ENCODE results near the gene XYLT1.

Gene XYLT1

GRCh38 chr16:17245776-17246175, 225.0 kb downstream of the XYLT1 start:
- DNase-seq: no peak

GRCh38 chr16:17244872-17245551, 225.7 kb downstream of the XYLT1 start:
- DNase-seq: no peak

GRCh38 chr16:17241264-17241835, 229.4 kb downstream of the XYLT1 start:
- DNase-seq: no peak

- DNase-seq: no peak
Observed at GRCh38 chr16:17238285-17239028, 232.3 kb downstream of the XYLT1 start.

DNA sequence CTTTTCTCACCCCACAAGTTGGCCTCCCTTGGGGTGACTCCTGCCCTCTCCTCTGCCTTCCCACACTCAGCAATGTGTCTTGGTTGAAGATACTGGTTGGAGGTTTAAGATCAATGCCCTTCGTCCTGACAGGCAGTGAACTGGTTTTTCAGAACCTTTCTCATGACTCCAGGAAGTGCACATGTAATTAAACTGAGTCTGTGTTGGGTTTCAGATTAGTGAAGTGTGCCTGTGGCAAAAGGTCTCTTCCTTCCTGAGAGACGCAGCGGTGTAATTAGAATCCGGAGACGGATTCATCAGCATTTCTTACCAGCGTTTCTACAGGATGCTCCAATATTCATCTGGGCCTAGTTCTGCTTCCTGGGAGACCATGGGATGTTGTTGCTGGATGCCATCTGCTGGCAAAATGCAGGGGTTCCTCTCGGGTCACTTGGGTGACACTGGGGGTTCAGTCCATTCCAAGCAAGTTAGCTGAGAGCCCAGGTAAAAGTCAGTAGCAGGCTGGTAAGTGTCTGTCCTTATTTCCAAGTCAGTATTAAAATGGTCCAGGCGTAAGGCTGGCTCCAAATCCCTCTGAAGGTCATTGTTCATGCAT, 233.3 kb downstream of the XYLT1 start:
- no peak for DNase-seq

DNA sequence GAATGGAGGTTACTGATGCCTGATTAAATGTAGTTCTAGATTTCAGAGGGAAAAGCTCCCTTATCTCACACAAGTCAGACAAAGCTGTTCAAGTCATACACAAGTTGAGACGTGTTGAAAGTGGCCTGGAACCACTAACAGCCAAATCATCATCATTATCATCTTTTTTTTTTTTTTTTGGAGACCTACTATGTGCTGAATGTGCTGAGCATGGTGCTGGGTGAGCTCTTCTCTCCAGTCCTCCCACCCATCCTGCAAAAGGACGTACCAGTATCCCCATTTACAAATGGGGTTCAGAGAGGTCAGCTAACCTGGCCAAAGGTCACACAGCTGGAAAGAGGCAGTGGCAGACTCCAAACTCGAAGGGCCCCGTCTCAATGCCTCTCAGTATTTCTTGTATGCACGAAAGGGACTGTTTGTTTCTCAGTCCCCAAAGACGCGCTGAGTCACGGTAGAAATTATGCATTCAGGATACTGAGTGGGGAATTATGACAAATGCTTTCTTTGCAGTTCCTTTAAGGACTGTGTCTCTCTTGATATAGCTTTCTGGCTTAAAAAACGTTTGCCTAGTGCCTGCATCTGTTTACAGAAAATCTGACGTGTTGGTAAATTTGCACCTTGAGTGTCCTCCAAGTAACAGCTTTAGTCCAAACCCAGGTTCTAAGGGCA, 235.5 kb downstream of the XYLT1 start:
- no peak for DNase-seq

DNA sequence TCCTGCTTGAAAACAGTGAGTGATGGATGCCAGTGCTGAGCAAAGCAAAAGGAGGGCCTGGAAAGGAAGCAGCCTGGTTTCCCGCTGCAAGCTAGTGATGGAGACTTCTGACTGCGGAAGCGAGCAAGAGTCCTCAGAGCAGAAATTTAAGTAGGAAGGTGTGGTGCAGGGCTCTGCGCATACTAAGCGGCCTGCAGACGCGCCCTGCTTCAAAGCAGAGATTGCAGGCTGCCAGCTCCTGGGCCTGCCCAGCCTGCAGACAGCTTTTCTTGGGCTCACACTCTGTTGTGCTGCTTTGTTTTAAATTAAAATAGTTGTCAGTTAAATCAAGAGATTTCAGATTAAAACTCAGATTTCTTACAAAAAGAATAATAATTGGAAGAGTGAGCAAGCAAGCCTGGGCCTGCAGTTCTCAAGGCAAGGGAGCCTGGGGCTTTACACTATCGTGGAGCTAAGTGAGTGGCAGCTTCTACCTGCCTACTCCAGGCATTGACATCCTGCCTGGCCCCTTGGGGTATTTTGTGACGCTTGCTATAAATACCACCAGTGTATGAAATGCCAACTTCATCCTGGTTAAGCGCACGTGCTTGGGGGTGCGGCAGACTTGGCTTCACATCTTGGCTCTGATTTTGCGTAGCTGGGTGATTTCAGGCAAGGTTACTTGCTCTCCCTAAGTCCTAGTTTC, 237.3 kb downstream of the XYLT1 start:
- no peak for DNase-seq

DNA sequence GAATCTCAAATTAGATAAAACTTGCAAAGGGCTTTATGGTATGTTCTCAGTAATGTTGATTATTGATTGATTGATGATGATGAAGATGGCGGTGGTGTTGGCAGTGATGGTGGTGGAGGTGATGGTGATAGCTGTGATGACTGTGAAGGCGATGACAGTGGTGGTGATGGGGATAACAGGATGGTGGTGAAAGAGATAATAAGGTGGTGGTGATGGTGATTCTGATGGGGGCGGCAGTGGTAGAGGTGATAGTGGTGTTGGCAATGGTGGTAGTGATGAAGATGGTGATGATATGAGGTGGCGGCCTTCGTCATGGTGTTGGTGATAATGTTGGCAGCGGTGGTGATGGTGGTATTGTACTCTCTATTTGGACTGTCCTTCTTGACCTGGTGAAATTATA, 238.3 kb downstream of the XYLT1 start:
- DNase-seq: no peak

DNA sequence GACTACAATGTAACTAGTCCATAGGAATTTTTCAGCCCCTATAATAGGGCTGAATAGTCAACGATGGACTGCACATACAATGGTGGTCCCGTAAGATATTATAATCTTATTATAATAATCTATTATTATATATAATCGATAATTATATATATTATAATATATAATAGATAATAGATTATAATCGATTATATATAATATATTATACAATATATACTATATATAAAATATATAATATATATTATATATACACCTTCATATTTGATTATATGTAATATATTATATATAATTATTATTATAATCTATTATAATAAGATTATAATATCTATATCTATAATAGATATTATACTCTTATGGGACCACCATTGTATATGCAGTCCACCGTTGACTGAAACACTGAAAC, 238.8 kb downstream of the XYLT1 start:
- no peak for DNase-seq

- no peak for DNase-seq
Observed at GRCh38 chr16:17230932-17231581, 239.7 kb downstream of the XYLT1 start.

DNA sequence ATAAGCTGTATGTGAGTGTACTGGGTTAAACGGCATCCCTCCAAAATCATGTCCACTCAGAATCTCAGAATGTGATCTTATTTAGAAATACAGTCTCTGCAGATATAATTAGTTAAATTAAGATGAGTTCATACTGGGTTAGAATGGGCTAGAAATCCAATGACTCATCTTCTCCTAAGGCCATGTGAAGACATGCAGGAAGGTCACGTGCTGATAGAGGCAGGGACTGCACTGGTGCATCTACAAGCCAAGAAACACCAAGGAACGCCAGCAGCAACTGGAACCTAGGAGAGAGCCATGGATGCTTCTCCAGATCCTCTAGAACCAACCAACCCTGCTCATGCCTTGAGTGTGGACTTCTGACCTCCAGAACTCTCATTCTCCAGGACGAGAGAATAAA, 241.0 kb downstream of the XYLT1 start:
- no peak for DNase-seq

DNA sequence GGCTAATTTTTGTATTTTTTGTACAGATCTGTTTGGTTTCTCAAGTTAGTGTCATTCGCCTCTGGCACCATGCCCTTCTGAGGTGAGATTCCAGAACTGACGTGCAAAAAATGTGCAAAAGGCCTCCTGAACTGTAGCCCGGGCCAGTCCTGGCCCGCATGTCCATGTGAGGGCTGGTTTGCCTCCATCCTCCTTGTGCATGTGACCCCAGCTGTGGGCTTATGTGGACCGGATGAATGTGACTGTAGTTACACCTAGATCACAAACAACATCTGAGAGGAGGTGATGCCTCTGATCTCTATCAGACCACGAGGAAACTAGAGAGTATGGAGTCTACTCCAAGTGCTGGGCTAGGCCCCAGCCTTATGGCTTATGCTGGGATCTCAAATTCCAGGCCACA, 241.6 kb downstream of the XYLT1 start:
- no peak for DNase-seq

DNA sequence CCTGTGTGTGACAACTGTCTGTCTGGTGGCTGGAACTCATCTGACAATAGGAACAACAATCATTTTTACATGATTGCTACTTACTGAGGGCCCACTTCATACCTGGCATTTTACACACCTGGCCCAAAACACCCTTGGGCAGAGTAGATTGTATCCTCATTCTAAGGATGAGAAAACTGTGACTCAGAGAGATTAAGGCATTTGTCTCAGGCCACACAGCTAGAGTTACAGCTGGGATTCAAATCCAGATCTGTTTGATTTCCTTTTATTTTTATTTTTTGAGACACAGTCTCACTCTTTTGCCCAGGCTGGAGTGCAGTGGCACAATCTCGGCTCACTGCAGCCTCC, 242.1 kb downstream of the XYLT1 start:
- no peak for DNase-seq

DNA sequence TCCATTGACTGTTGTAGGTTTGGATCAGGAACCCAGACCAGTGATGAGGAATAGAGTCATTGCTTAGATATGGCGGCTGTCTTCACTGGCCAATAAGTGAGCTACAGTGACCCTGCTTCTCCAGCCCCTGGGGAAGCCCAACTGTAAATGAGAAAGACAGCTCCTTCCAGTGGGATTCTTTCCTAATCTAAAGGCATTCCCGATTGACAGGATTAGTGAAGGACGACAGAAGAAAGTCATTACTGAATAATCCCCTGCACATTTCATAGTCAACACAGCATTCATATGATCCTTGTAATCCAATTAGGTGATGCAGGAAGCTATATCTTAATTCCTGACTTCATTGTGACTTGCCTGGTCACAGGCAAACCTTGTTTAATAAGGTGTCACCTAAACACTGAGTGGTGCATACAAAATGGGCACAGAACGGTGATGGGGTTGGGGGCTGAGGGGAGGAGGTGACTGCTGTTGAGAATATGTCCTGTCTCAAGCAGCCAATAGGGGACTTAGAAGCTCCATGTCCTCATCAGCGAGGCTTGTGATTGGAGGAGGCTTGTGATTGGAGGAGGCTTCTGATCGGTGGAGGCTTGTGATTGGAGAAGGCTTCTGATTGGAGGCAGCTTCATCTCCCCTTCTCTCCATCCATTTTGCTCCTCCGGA, 242.6 kb downstream of the XYLT1 start:
- DNase-seq: no peak

DNA sequence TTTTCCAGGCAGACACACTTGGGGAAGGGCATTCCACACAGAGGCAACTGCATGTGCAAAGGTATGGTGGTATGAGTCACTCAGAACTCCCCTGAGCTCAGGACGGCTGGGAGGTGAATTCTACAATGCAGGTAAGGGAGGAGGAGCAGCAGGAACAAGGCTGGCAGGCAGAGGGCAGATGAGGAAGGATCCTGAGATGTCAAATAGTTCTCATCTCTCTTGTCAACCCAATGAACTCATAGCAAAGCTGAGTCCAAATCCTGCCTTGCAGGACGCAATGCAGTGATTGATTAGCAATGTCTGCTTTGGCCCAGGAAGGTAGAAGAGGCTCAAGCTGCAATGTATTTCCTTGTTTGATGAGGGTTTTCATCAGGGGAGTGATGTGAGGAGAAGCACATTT, 243.5 kb downstream of the XYLT1 start:
- DNase-seq: no peak

DNA sequence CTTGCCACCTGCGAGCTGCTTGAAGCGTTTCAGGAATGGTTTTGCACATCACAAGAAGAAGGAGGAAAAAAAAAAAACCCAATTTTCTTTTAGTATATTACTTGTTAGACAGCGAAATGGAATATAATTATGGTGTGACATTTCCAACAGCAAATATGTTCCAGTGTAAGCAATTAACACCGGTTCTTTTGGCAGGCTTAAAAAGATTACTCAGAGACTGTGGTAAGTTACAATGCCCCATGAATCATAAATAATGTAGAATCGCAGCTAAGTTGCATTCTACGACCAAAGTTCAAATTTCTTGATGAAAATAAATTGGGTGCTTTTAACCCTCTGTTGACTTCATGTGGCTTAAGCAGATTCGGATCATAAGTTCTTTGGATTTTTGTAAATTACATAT, 245.2 kb downstream of the XYLT1 start:
- DNase-seq: no peak

DNA sequence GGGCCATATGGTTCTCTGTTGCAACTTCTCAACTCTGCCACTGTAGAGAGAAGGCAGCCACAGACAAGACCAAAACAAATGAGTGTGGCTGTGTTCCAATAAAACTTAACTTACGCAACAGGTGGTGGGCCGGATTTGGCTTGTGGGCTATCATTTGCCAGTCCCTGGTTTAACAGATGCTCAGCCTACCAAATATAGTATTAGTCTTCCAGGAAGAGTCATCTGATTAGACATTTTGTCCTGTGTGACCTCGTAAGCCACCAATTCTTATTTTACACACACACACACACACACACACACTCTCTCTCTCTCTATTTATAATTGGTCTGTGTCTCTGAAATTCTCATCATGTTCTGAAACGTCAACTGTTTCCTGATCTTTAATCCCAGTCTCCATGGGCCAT, 245.9 kb downstream of the XYLT1 start:
- no peak for DNase-seq

DNA sequence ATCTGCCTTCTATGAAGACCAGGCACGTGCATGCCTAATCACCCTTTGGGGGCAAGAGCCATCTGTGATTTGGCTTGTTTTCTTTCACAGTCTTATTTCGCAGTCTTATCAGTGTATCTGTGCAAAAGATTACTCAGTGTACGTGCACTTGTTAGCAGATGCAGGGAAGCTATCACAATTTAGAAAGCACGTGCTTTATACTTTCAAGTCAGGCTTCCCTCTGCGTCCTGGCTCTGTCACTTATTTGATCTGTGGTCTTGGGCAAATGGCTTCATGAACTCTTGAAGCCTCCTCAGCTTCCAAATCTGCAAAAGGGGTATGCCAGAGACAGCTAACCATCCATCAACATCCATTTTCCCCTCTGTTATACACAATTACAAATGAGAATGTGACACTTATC, 246.4 kb downstream of the XYLT1 start:
- DNase-seq: no peak

GRCh38 chr16:17223576-17223975, 247.2 kb downstream of the XYLT1 start:
- no peak for DNase-seq

DNA sequence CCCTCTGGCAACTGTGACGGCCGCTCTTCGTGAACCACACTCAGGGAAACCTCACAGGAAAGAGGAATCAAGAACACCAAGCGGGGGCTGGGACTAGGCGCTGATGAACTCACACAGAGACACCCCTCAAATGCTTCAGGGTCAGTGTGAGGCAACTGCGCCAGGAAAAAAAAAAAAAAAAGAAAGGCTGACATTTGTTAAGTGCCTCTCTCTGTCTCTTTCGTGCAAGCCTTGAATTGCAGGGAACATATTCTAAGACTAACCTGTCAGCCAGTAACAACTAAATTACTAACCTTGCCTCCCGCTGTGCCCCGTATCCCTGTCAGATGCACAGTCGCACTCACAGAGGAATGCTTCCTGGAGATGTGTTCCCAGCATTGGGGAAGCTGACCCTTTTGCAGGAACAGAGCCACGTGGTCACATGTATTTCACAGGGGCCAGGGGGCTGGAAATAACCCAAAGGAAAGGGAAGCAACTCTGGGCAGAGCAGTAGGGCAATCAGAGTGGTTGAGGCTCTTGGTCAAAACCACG, 247.8 kb downstream of the XYLT1 start:
- no peak for DNase-seq

GRCh38 chr16:17219991-17220390, 250.8 kb downstream of the XYLT1 start:
- DNase-seq: no peak

- DNase-seq: no peak
Observed at GRCh38 chr16:17215936-17216335, 254.8 kb downstream of the XYLT1 start.
